ENCODE results near the gene ANGPTL4. TPM values are rescaled to one million over a fixed set of nuclear protein-coding genes. Genes with fewer than 3 reads are reported as not detected.

The ANGPTL4 gene
- total and polyA plus RNA-seq, 2 of the 13 experiments (the other 11 are each of a cell fraction or from before 2014, with no cell fraction given): 0.80 to 21.7 TPM

- TF ChIP-seq MAX (IDR thresholded peaks at IDR 0.05) (peak; percentile 27; the same call in 1 of the 2 replicates), STAG1 (CRISPR knock-in tag; IDR thresholded peaks at IDR 0.05) (peak; percentile 67), ZBTB8A (CRISPR knock-in tag; IDR thresholded peaks at IDR 0.05; ENCODE audit: borderline replicate concordance, low read depth) (no peak), SIX4 (CRISPR knock-in tag; IDR thresholded peaks at IDR 0.05) (no peak), DR1 (CRISPR knock-in tag; IDR thresholded peaks at IDR 0.05) (no peak), ZNF124 (CRISPR knock-in tag; IDR thresholded peaks at IDR 0.05) (no peak), ZFP36L2 (CRISPR knock-in tag; IDR thresholded peaks at IDR 0.05) (no peak), MBD4 (IDR thresholded peaks at IDR 0.05; ENCODE audit: borderline replicate concordance, low read length) (no peak), MEF2D (CRISPR knock-in tag; IDR thresholded peaks at IDR 0.05) (no peak), KMT2B (CRISPR knock-in tag; IDR thresholded peaks at IDR 0.05) (no peak), ZBTB26 (CRISPR knock-in tag; IDR thresholded peaks at IDR 0.05; ENCODE audit: borderline replicate concordance) (no peak), ZNF24 (IDR thresholded peaks at IDR 0.05) (no peak), HOXA3 (CRISPR knock-in tag; IDR thresholded peaks at IDR 0.05) (no peak)
- TF ChIP-seq, protein P1, sequence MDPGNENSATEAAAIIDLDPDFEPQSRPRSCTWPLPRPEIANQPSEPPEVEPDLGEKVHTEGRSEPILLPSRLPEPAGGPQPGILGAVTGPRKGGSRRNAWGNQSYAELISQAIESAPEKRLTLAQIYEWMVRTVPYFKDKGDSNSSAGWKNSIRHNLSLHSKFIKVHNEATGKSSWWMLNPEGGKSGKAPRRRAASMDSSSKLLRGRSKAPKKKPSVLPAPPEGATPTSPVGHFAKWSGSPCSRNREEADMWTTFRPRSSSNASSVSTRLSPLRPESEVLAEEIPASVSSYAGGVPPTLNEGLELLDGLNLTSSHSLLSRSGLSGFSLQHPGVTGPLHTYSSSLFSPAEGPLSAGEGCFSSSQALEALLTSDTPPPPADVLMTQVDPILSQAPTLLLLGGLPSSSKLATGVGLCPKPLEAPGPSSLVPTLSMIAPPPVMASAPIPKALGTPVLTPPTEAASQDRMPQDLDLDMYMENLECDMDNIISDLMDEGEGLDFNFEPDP (CRISPR knock-in tag; conservative IDR thresholded peaks at IDR 0.05): no peak
- TF ChIP-seq, protein P2, sequence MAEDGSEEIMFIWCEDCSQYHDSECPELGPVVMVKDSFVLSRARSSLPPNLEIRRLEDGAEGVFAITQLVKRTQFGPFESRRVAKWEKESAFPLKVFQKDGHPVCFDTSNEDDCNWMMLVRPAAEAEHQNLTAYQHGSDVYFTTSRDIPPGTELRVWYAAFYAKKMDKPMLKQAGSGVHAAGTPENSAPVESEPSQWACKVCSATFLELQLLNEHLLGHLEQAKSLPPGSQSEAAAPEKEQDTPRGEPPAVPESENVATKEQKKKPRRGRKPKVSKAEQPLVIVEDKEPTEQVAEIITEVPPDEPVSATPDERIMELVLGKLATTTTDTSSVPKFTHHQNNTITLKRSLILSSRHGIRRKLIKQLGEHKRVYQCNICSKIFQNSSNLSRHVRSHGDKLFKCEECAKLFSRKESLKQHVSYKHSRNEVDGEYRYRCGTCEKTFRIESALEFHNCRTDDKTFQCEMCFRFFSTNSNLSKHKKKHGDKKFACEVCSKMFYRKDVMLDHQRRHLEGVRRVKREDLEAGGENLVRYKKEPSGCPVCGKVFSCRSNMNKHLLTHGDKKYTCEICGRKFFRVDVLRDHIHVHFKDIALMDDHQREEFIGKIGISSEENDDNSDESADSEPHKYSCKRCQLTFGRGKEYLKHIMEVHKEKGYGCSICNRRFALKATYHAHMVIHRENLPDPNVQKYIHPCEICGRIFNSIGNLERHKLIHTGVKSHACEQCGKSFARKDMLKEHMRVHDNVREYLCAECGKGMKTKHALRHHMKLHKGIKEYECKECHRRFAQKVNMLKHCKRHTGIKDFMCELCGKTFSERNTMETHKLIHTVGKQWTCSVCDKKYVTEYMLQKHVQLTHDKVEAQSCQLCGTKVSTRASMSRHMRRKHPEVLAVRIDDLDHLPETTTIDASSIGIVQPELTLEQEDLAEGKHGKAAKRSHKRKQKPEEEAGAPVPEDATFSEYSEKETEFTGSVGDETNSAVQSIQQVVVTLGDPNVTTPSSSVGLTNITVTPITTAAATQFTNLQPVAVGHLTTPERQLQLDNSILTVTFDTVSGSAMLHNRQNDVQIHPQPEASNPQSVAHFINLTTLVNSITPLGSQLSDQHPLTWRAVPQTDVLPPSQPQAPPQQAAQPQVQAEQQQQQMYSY (CRISPR knock-in tag; IDR thresholded peaks at IDR 0.05): no peak
- TF ChIP-seq, protein P3, sequence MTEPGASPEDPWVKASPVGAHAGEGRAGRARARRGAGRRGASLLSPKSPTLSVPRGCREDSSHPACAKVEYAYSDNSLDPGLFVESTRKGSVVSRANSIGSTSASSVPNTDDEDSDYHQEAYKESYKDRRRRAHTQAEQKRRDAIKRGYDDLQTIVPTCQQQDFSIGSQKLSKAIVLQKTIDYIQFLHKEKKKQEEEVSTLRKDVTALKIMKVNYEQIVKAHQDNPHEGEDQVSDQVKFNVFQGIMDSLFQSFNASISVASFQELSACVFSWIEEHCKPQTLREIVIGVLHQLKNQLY (CRISPR knock-in tag; IDR thresholded peaks at IDR 0.05): no peak
- TF ChIP-seq, protein P4, sequence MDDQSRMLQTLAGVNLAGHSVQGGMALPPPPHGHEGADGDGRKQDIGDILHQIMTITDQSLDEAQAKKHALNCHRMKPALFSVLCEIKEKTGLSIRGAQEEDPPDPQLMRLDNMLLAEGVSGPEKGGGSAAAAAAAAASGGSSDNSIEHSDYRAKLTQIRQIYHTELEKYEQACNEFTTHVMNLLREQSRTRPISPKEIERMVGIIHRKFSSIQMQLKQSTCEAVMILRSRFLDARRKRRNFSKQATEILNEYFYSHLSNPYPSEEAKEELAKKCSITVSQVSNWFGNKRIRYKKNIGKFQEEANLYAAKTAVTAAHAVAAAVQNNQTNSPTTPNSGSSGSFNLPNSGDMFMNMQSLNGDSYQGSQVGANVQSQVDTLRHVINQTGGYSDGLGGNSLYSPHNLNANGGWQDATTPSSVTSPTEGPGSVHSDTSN (CRISPR knock-in tag; IDR thresholded peaks at IDR 0.05; ENCODE audit: borderline replicate concordance): no peak
- TF ChIP-seq, protein P5, sequence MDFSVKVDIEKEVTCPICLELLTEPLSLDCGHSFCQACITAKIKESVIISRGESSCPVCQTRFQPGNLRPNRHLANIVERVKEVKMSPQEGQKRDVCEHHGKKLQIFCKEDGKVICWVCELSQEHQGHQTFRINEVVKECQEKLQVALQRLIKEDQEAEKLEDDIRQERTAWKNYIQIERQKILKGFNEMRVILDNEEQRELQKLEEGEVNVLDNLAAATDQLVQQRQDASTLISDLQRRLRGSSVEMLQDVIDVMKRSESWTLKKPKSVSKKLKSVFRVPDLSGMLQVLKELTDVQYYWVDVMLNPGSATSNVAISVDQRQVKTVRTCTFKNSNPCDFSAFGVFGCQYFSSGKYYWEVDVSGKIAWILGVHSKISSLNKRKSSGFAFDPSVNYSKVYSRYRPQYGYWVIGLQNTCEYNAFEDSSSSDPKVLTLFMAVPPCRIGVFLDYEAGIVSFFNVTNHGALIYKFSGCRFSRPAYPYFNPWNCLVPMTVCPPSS (IDR thresholded peaks at IDR 0.05): no peak
Observed at GRCh38 chr19:8396563-8397203, 32.7 kb downstream of the ANGPTL4 start (continued).
